Urinary bladder (tissue), 4 donors: ENCODE results near the gene PACS1. TPM values are rescaled to one million over a fixed set of nuclear protein-coding genes. Genes with fewer than 3 reads are reported as not detected.
"Not testable (repeated sequence)": the region's sequence is repeated elsewhere in the genome, so short reads cannot be mapped to it uniquely, and the experiment has no call there.

Experiments
- DNase-seq: peaks from one replicate; pipeline ENCODE4 v3.0.0-alpha.2; 2015; ENCODE audit errors: extremely low spot score
- H3K27ac ChIP-seq: one replicate; pipeline ENCODE4 v1.5.1; 2013; ENCODE audit warnings: low read depth, mild to moderate bottlenecking, moderate library complexity
- H3K36me3 ChIP-seq: one replicate; pipeline ENCODE4 v1.6.1; 2013; ENCODE audit warnings: mild to moderate bottlenecking, moderate library complexity; ENCODE audit not compliant: insufficient read depth
- H3K4me1 ChIP-seq: one replicate; pipeline ENCODE4 v1.6.1; 2013; ENCODE audit warnings: mild to moderate bottlenecking, moderate library complexity; ENCODE audit not compliant: insufficient read depth
- H3K4me3 ChIP-seq: one replicate; pipeline ENCODE4 v1.5.1; 2013; ENCODE audit warnings: low read depth, low read length
- WGBS: extraction: QIAGEN DNeasy Blood & Tissue Kit; methylation state at CpG from one replicate; pipeline ENCODE4 v1.1.7; 2013; 5-methylcytosine and 5-hydroxymethylcytosine counted together
- polyA plus RNA-seq: library from polyadenylated mRNA; stranded (reverse); fragments of 200-250 nt; gene quantifications from one replicate; pipeline ENCODE4 v1.2.3, GENCODE V29; 2013
- total RNA-seq: library from RNA; depleted of rRNA; stranded (reverse); fragments of >200 nt; gene quantifications from one replicate; pipeline ENCODE4 v1.2.3, GENCODE V29; 2014
- donor health status: healthy with polysubstance abuse.
- donor health status: healthy.

The PACS1 gene
- total and polyA plus RNA-seq, 2 donors = 41.3 to 42.3 TPM

- 3% methylated on average over 32 of the region's 32 CpGs for WGBS
- Histone ChIP-seq H3K4me1 (no peaks in the 10 kb centered on the region), H3K36me3 (peaks cover 2% of the 10 kb centered on the region), H3K27ac (peak overlapping the region; percentile 91), H3K4me3 (peak overlapping the region; percentile 81)
- no peak for DNase-seq
Measured at GRCh38 chr11:66268952-66269905, 199.2 kb downstream of the PACS1 start.

- Histone ChIP-seq H3K4me1 (no peaks in the 10 kb centered on the region), H3K36me3 (peaks cover 8% of the 10 kb centered on the region), H3K4me3 (no peak overlapping the region), H3K27ac (no peak overlapping the region)
- WGBS = 95% methylated on average over 7 of the region's 7 CpGs
- no peak for DNase-seq
Measured at GRCh38 chr11:66271816-66272215, 201.7 kb downstream of the PACS1 start.

GRCh38 chr11:66272596-66272995, 202.5 kb downstream of the PACS1 start:
- Histone ChIP-seq H3K4me3 (no peak overlapping the region), H3K4me1 (no peaks in the 10 kb centered on the region), H3K36me3 (peaks cover 8% of the 10 kb centered on the region), H3K27ac (no peak overlapping the region)
- WGBS = 94% methylated on average over 2 of the region's 2 CpGs
- DNase-seq = no peak

- 53% methylated on average over 1 of the region's 1 CpG for WGBS
- peaks cover 8% of the 10 kb centered on the region for H3K36me3 ChIP-seq
- no peak for DNase-seq
- H3K27ac ChIP-seq = no peak overlapping the region
- no peaks in the 10 kb centered on the region for H3K4me1 ChIP-seq
- H3K4me3 ChIP-seq = no peak overlapping the region
Measured at GRCh38 chr11:66274219-66274618, 204.1 kb downstream of the PACS1 start.

- Histone ChIP-seq H3K4me3 (no peak overlapping the region), H3K4me1 (no peaks in the 10 kb centered on the region), H3K27ac (no peak overlapping the region), H3K36me3 (peaks cover 8% of the 10 kb centered on the region)
- DNase-seq = no peak
- 92% methylated on average over 8 of the region's 8 CpGs for WGBS
Measured at GRCh38 chr11:66275396-66275795, 205.3 kb downstream of the PACS1 start.

GRCh38 chr11:66275984-66276612, 206.0 kb downstream of the PACS1 start:
- no peak overlapping the region for H3K27ac ChIP-seq
- H3K4me3 ChIP-seq = no peak overlapping the region
- H3K36me3 ChIP-seq = peaks cover 8% of the 10 kb centered on the region
- H3K4me1 ChIP-seq = no peaks in the 10 kb centered on the region
- WGBS = 85% methylated on average over 14 of the region's 14 CpGs
- DNase-seq = no peak

- not testable (repeated sequence) for H3K4me1 ChIP-seq, DNase-seq, H3K27ac ChIP-seq, H3K4me3 ChIP-seq, H3K36me3 ChIP-seq
- WGBS = 78% methylated on average over 13 of the region's 13 CpGs
Measured at GRCh38 chr11:66276619-66277018, 206.5 kb downstream of the PACS1 start.

- 75% methylated on average over 4 of the region's 4 CpGs for WGBS
- not testable (repeated sequence) for DNase-seq, H3K4me3 ChIP-seq, H3K36me3 ChIP-seq, H3K27ac ChIP-seq, H3K4me1 ChIP-seq
Measured at GRCh38 chr11:66277064-66277463, 207.0 kb downstream of the PACS1 start.

GRCh38 chr11:66277471-66278362, 207.6 kb downstream of the PACS1 start, which contains the start of gene CNIH2:
TSS of gene CNIH2 (plus strand) at chr11:66278175. CDS start at chr11:66278457, 282 bp downstream.
- Histone ChIP-seq H3K36me3 (peaks cover 8% of the 10 kb centered on the region), H3K4me1 (no peaks in the 10 kb centered on the region), H3K4me3 (peak within 1 kb of the TSS; percentile 23), H3K27ac (no peak within 1 kb of the TSS)
- no peak for DNase-seq
- WGBS = 6% methylated on average over 84 of the region's 84 CpGs

- peaks cover 8% of the 10 kb centered on the region for H3K36me3 ChIP-seq
- no peaks in the 10 kb centered on the region for H3K4me1 ChIP-seq
- WGBS = 3% methylated on average over 43 of the region's 45 CpGs
- no peak overlapping the region for H3K27ac ChIP-seq
- H3K4me3 ChIP-seq = peak overlapping the region; percentile 23
- DNase-seq = no peak
Measured at GRCh38 chr11:66278363-66279091, 208.5 kb downstream of the PACS1 start.

GRCh38 chr11:66279092-66279734, 209.1 kb downstream of the PACS1 start:
- Histone ChIP-seq H3K27ac (no peak overlapping the region), H3K4me3 (no peak overlapping the region), H3K4me1 (no peaks in the 10 kb centered on the region), H3K36me3 (peaks cover 6% of the 10 kb centered on the region)
- WGBS = 64% methylated on average over 15 of the region's 15 CpGs
- no peak for DNase-seq

- Histone ChIP-seq H3K36me3 (peaks cover 7% of the 10 kb centered on the region), H3K27ac (no peak overlapping the region), H3K4me3 (no peak overlapping the region), H3K4me1 (no peaks in the 10 kb centered on the region)
- DNase-seq = no peak
- 76% methylated on average over 14 of the region's 14 CpGs for WGBS
Measured at GRCh38 chr11:66280428-66280827, 210.4 kb downstream of the PACS1 start.
